AG09309 (cell line): Measurements from ENCODE around the gene KRTAP10-7.
"Not testable (repeated sequence)": the region's sequence is repeated elsewhere in the genome, so short reads cannot be mapped to it uniquely, and the experiment has no call there.

Experiments used
- DNase-seq: peaks from one replicate; pipeline ENCODE4 v3.0.0-alpha.2; 2010; ENCODE audit warnings: low read depth
- H3K4me3 ChIP-seq: 2 replicates; pipeline ENCODE4 v1.5.1; 2011; ENCODE audit warnings: mild to moderate bottlenecking, low read depth, low read length, moderate library complexity; ENCODE audit not compliant: control insufficient read depth
- TF ChIP-seq, protein P1 (sequence below): IDR thresholded peaks from 2 replicates; pipeline ENCODE4 v1.5.1; 2011; ENCODE audit warnings: mild to moderate bottlenecking, low read depth, low read length, inconsistent platforms; ENCODE audit not compliant: insufficient read depth, control insufficient read depth; ENCODE audit errors: missing control alignments

KRTAP10-7 gene

GRCh38 chr21:44572959-44573583 lies 27.3 kb upstream of the KRTAP10-7 start:
- TF ChIP-seq, protein P1, sequence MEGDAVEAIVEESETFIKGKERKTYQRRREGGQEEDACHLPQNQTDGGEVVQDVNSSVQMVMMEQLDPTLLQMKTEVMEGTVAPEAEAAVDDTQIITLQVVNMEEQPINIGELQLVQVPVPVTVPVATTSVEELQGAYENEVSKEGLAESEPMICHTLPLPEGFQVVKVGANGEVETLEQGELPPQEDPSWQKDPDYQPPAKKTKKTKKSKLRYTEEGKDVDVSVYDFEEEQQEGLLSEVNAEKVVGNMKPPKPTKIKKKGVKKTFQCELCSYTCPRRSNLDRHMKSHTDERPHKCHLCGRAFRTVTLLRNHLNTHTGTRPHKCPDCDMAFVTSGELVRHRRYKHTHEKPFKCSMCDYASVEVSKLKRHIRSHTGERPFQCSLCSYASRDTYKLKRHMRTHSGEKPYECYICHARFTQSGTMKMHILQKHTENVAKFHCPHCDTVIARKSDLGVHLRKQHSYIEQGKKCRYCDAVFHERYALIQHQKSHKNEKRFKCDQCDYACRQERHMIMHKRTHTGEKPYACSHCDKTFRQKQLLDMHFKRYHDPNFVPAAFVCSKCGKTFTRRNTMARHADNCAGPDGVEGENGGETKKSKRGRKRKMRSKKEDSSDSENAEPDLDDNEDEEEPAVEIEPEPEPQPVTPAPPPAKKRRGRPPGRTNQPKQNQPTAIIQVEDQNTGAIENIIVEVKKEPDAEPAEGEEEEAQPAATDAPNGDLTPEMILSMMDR = no peak
- no peak for DNase-seq
- H3K4me3 ChIP-seq = no peak overlapping the region

DNA sequence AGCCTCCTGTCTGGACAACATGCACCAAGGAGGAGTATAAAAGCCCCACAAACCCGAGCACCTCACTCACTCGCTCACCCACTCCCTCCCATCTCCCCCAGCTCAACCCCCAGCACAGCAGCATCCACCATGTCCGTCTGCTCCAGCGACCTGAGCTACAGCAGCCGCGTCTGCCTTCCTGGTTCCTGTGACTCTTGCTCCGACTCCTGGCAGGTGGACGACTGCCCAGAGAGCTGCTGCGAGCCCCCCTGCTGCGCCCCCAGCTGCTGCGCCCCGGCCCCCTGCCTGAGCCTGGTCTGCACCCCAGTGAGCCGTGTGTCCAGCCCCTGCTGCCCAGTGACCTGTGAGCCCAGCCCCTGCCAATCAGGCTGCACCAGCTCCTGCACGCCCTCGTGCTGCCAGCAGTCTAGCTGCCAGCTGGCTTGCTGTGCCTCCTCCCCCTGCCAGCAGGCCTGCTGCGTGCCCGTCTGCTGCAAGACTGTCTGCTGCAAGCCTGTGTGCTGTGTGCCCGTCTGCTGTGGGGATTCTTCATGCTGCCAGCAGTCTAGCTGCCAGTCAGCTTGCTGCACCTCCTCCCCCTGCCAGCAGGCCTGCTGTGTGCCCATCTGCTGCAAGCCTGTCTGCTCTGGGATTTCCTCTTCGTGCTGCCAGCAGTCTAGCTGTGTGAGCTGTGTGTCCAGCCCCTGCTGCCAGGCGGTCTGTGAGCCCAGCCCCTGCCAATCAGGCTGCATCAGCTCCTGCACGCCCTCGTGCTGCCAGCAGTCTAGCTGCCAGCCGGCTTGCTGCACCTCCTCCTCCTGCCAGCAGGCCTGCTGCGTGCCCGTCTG lies 26.6 kb upstream of the KRTAP10-7 start, which contains the start of gene KRTAP10-4:
TSS of gene KRTAP10-4 (plus strand) at position 100 of the 827 bp plus-strand sequence. CDS start at position 130, 30 bp downstream.
- DNase-seq = not testable (repeated sequence)

DNA sequence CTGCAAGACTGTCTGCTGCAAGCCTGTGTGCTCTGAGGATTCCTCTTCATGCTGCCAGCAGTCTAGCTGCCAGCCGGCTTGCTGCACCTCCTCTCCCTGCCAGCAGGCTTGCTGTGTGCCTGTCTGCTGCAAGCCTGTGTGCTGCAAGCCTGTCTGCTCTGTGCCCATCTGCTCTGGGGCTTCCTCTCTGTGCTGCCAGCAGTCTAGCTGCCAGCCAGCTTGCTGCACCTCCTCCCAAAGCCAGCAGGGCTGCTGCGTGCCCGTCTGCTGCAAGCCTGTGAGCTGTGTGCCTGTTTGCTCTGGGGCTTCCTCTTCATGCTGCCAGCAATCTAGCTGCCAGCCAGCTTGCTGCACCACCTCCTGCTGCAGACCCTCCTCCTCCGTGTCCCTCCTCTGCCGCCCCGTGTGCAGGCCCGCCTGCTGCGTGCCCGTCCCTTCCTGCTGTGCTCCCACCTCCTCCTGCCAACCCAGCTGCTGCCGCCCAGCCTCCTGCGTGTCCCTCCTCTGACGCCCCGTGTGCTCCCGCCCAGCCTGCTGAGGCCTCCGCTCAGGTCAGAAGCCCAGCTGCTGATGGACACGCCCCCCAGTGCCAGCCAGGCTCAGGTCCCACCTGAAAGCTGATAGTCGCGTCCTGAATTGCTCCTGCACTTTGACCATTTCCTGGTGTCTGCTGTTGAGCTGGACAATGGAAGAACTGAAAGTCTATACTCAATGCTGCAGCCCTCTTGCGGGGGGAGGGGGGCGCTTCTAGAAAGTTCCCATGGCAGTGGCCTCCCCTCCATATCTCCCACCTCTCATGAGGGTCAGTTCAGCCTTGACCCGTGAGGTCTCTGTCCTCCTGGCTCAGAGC lies 25.7 kb upstream of the KRTAP10-7 start:
- TF ChIP-seq, protein P1 = no peak
- no peak for DNase-seq
- H3K4me3 ChIP-seq = no peak overlapping the region

More for the DNA sequence above, 26.6 kb upstream of the KRTAP10-7 start, which contains the start of gene KRTAP10-4:
- H3K4me3 ChIP-seq = not testable (repeated sequence)

DNA sequence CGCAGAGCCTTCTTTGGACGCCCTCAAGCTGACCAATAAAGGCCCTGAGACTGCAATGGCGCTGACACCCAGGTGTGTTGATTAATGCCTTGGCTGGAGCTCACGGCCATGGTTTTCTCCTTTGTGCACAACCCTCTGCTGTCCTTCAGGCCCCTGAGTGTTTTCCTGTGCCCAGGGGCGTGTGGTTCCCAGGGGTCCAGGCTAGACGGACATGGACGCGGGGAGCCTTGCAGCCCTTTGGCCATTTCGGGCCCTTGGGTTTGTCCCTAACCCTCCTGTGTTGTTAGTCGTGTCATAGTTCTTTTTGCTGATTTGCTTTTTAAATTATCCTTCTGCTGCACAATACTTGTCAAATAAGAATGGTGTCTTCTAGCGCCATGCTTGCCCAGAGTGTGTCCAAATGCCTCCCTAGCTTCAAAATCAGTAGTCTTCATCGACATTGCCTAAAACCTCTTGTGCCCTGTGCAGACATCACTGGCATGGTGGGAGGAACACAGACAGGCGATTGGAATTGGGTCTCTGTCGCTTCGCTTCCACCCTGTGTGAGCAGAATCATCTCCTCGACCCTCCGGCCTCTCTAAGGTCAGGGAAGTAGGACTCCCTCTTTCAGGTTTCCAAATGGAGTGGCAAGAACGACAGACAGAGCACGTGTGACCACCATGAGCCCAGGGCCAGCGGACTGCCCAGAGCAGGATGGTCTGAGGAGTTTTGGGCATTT lies 24.9 kb upstream of the KRTAP10-7 start:
- H3K4me3 ChIP-seq = no peak overlapping the region
- DNase-seq = no peak
- TF ChIP-seq, protein P1 = no peak

GRCh38 chr21:44576025-44576420 lies 24.4 kb upstream of the KRTAP10-7 start:
- no peak for DNase-seq
- TF ChIP-seq, protein P1 = no peak

GRCh38 chr21:44578371-44579055 lies 21.9 kb upstream of the KRTAP10-7 start:
- no peak overlapping the region for H3K4me3 ChIP-seq
- DNase-seq = no peak
- TF ChIP-seq, protein P1 = no peak

More at GRCh38 chr21:44576025-44576420, 24.4 kb upstream of the KRTAP10-7 start:
- no peak overlapping the region for H3K4me3 ChIP-seq
